Loucy (cell line): ENCODE results near the gene MARCHF2.
"Not testable (repeated sequence)": the region's sequence is repeated elsewhere in the genome, so short reads cannot be mapped to it uniquely, and the experiment has no call there.

ENCODE experiments used
- EZH2phosphoT487 ChIP-seq: fragments of 200-600 bp; IDR thresholded peaks from 2 replicates; pipeline ENCODE4 v1.6.1; 2018; ENCODE audit warnings: antibody characterized with exemption, mild to moderate bottlenecking, moderate library complexity, borderline replicate concordance
- TF ChIP-seq, protein P1 (sequence below): fragments of 200-600 bp; sonication (generic); conservative IDR thresholded peaks from 2 replicates; pipeline ENCODE4 v1.5.1; 2014; ENCODE audit warnings: mild to moderate bottlenecking, antibody characterized with exemption, low read length

DNA sequence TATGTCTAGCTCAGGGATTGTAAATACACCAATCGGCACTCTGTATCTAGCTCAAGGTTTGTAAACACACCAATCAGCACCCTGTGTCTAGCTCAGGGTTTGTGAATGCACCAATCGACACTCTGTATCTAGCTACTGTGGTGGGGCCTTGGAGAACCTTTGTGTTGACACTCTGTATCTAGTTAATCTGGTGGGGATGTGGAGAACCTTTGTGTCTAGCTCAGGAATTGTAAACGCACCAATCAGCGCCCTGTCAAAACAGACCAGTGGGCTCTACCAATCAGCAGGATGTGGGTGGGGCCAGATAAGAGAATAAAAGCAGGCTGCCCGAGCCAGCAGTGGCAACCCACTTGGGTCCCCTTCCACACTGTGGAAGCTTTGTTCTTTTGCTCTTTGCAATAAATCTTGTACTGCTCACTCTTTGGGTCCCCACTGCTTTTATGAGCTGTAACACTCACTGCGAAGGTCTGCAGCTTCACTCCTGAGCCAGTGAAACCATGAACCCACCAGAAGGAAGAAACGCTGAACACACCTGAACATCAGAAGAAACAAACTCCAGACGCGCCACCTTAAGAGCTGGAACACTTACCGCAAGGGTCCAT is 36.6 kb upstream of the MARCHF2 start:
- TF ChIP-seq, protein P1, sequence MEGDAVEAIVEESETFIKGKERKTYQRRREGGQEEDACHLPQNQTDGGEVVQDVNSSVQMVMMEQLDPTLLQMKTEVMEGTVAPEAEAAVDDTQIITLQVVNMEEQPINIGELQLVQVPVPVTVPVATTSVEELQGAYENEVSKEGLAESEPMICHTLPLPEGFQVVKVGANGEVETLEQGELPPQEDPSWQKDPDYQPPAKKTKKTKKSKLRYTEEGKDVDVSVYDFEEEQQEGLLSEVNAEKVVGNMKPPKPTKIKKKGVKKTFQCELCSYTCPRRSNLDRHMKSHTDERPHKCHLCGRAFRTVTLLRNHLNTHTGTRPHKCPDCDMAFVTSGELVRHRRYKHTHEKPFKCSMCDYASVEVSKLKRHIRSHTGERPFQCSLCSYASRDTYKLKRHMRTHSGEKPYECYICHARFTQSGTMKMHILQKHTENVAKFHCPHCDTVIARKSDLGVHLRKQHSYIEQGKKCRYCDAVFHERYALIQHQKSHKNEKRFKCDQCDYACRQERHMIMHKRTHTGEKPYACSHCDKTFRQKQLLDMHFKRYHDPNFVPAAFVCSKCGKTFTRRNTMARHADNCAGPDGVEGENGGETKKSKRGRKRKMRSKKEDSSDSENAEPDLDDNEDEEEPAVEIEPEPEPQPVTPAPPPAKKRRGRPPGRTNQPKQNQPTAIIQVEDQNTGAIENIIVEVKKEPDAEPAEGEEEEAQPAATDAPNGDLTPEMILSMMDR = not testable (repeated sequence)
- not testable (repeated sequence) for TF ChIP-seq EZH2phosphoT487
